GM12878 (cell line): ENCODE measurements around the gene DAD1. TPM values are rescaled to one million over a fixed set of nuclear protein-coding genes. Genes with fewer than 3 reads are reported as not detected.

Experiments
- ATAC-seq: fragments of 200-7000 bp; cut with Tn5 transposase; 3 replicates; pipeline ENCODE4 v1.9.1; 2020; ENCODE audit warnings: mild to moderate bottlenecking, moderate library complexity
- BruUV-seq: library from RNA; stranded (reverse); fragments of 400-500 nt; replicated peaks from 2 replicates; lab custom pipeline; 2021; lab: Mats Ljungman, UMichigan
- CTCF ChIA-PET: fragments of 300-600 bp; sonication (Branson Sonifier 250); formaldehyde crosslinking; extraction: SDS; loops from one replicate; lab custom pipeline; 2021; ENCODE audit warnings: inconsistent platforms; lab: Yijun Ruan, JAX
- POLR2A ChIA-PET: fragments of 350-600 bp; formaldehyde crosslinking; extraction: SDS; loops from one replicate; lab custom pipeline; 2021; ENCODE audit warnings: inconsistent platforms; lab: Charles Lee
- RAD21 ChIA-PET: fragments of 300-600 bp; sonication (Branson Sonifier 250); formaldehyde crosslinking; loops from one replicate; lab custom pipeline; 2023; ENCODE audit warnings: antibody characterized with exemption; ENCODE audit not compliant: unreplicated experiment; lab: Charles Lee
- SMC1A ChIA-PET: fragments of 300-600 bp; sonication (Branson Sonifier 250); formaldehyde crosslinking; loops from one replicate; lab custom pipeline; 2023; ENCODE audit not compliant: unreplicated experiment, uncharacterized antibody; lab: Charles Lee
- DNase-seq: peaks from one replicate; pipeline ENCODE4 v3.0.0-alpha.2; 2011; ENCODE audit warnings: low read depth, low spot score
- FAIRE-seq: peaks from 3 replicates; lab custom pipeline; 2011; peaks lifted over from hg19 to GRCh38; lab: Jason Lieb, UNC
- H2AFZ ChIP-seq: 2 replicates; pipeline ENCODE4 v1.6.0; 2011; ENCODE audit warnings: low read depth, low read length, control low read depth; ENCODE audit not compliant: control insufficient read depth
- H3K27ac ChIP-seq: 2 replicates; pipeline ENCODE4 v1.5.1; 2011; ENCODE audit warnings: control low read depth; ENCODE audit not compliant: control insufficient read depth, insufficient read depth
- H3K27me3 ChIP-seq, 2 experiments: replicated peaks in 1 of 2; 2 replicates each; pipeline versions ENCODE4 v1.6.0 to v1.6.1; 2011; ENCODE audit warnings: low read length in 1 of 2; ENCODE audit not compliant: control insufficient read depth in 2 of 2, insufficient read depth in 2 of 2
- H3K36me3 ChIP-seq, 2 experiments: 2 replicates each; pipeline ENCODE4 v1.5.1; 2011; ENCODE audit warnings: low read length in 1 of 2; ENCODE audit not compliant: control insufficient read depth in 2 of 2, insufficient read depth in 2 of 2
- H3K4me1 ChIP-seq: 2 replicates; pipeline ENCODE4 v1.6.1; 2011; ENCODE audit warnings: mild to moderate bottlenecking, low read length, moderate library complexity, mixed read lengths; ENCODE audit not compliant: control insufficient read depth, insufficient read depth
- H3K4me2 ChIP-seq: 2 replicates; pipeline ENCODE4 v1.6.0; 2011; ENCODE audit warnings: control low read depth; ENCODE audit not compliant: control insufficient read depth, insufficient read depth
- H3K4me3 ChIP-seq: fragments of 200-600 bp; sonication (generic); 2 replicates; pipeline ENCODE4 v1.5.1; 2016
- H3K79me2 ChIP-seq: 2 replicates; pipeline ENCODE4 v1.6.0; 2011; ENCODE audit warnings: low read length; ENCODE audit not compliant: control insufficient read depth, insufficient read depth
- H3K9ac ChIP-seq: 2 replicates; pipeline ENCODE4 v1.8.0; 2011; ENCODE audit warnings: low read length, control low read depth, mixed read lengths; ENCODE audit not compliant: control insufficient read depth, insufficient read depth
- H3K9me3 ChIP-seq: replicated peaks from 3 replicates; pipeline ENCODE4 v1.5.1; 2011; ENCODE audit warnings: mild to moderate bottlenecking, low read length; ENCODE audit not compliant: control insufficient read depth, insufficient read depth
- H4K20me1 ChIP-seq: 2 replicates; pipeline ENCODE4 v1.6.0; 2011; ENCODE audit not compliant: control insufficient read depth, insufficient read depth
- ATF7 ChIP-seq: fragments of 450-650 bp; IDR thresholded peaks from 2 replicates; pipeline ENCODE4 v1.6.1; 2016; ENCODE audit warnings: low read depth, mild to moderate bottlenecking
- CHD4 ChIP-seq: fragments of 200-600 bp; sonication (generic); IDR thresholded peaks from 2 replicates; pipeline ENCODE4 v1.6.1; 2016; ENCODE audit warnings: mild to moderate bottlenecking
- DPF2 ChIP-seq: fragments of 450-650 bp; IDR thresholded peaks from 2 replicates; pipeline ENCODE4 v1.6.1; 2017; ENCODE audit warnings: mild to moderate bottlenecking
- FOS ChIP-seq: IDR thresholded peaks from 3 replicates; pipeline ENCODE4 v1.6.1; 2011; ENCODE audit warnings: borderline replicate concordance; ENCODE audit not compliant: insufficient read length; ENCODE audit errors: extremely low read depth
- FOXK2 ChIP-seq: fragments of 450-650 bp; IDR thresholded peaks from 2 replicates; pipeline ENCODE4 v1.6.1; 2017; ENCODE audit warnings: mild to moderate bottlenecking, moderate library complexity
- HDGF ChIP-seq: fragments of 450-650 bp; IDR thresholded peaks from 2 replicates; pipeline ENCODE4 v1.6.1; 2016; ENCODE audit warnings: antibody characterized with exemption
- JUNB ChIP-seq: IDR thresholded peaks from 2 replicates; pipeline ENCODE4 v1.6.1; 2016; ENCODE audit warnings: antibody characterized with exemption, mild to moderate bottlenecking
- NR2F1 ChIP-seq: fragments of 450-650 bp; conservative IDR thresholded peaks from 2 replicates; pipeline ENCODE4 v1.6.1; 2017; ENCODE audit warnings: mild to moderate bottlenecking
- POLR2AphosphoS5 ChIP-seq: IDR thresholded peaks from 2 replicates; pipeline ENCODE4 v1.6.1; 2011; ENCODE audit warnings: mild to moderate bottlenecking, low read length, inconsistent platforms
- RB1 ChIP-seq: fragments of 450-650 bp; formaldehyde crosslinking; IDR thresholded peaks from 2 replicates; pipeline ENCODE4 v1.6.1; 2017; ENCODE audit warnings: mild to moderate bottlenecking, borderline replicate concordance
- whole genome bisulfite sequencing: methylation state at CpG from one replicate; pipeline ENCODE4 v1.1.6; 2016; ENCODE audit warnings: low lambda C conversion rate; ENCODE audit not compliant: insufficient replicate concordance, insufficient coverage; ENCODE audit errors: missing lambda C conversion rate; 5-methylcytosine and 5-hydroxymethylcytosine counted together
- in situ Hi-C: fragments of 300-500 bp; cut with MboI; formaldehyde crosslinking; loops from 9 replicates; pipeline ENCODE4 v1.14.3; 2018; ENCODE audit warnings: mixed read lengths
- intact Hi-C: fragments of 100-400 bp; cut with micrococcal nuclease; formaldehyde crosslinking; loops from one replicate; pipeline ENCODE4 v1.14.2; 2022; ENCODE audit not compliant: unreplicated experiment
- polyA plus RNA-seq, 11 experiments: library from polyadenylated mRNA; depleted of rRNA in 4 of 11; unstranded in 6 of 11; stranded (reverse) in 5 of 11; fragments of >200 nt; fragmentation: Nextera tagmentation in 4 of 11; fragmentation: Illumina TruSeq in 1 of 11; extraction: Ambion mirVana in 4 of 11; extraction: Trizol in 1 of 11; gene quantifications; 1 replicate in 1 of 11; 2 replicates in 10 of 11; pipeline versions ENCODE4 v1.2.1 to v1.2.3, GENCODE V29; 2011 to 2016; ENCODE audit warnings: inconsistent platforms in 2 of 11, missing spikeins in 2 of 11, low read depth in 1 of 11
- total RNA-seq, 4 experiments: library from RNA; depleted of rRNA in 3 of 4; stranded (reverse); fragments of >200 nt in 3 of 4; fragmentation: Illumina TruSeq in 1 of 4; extraction: Trizol in 1 of 4; gene quantifications; 2 replicates each; pipeline versions ENCODE4 v1.2.1 to v1.2.3, GENCODE V29; 2013 to 2021
- TF ChIP-seq, protein P1 (sequence below): fragments of 450-650 bp; IDR thresholded peaks from 2 replicates; pipeline ENCODE4 v1.6.1; 2017; ENCODE audit warnings: mild to moderate bottlenecking, moderate library complexity
- TF ChIP-seq, protein P2 (sequence below): IDR thresholded peaks from 2 replicates; pipeline ENCODE4 v1.6.1; 2012; ENCODE audit warnings: low read depth, low read length, improper control_type of control experiment
- TF ChIP-seq, protein P3 (sequence below): fragments of 450-650 bp; IDR thresholded peaks from 2 replicates; pipeline ENCODE4 v1.6.1; 2016; ENCODE audit warnings: mild to moderate bottlenecking
- TF ChIP-seq, protein P4 (sequence below): fragments of 450-650 bp; IDR thresholded peaks from 2 replicates; pipeline ENCODE4 v1.6.1; 2017; ENCODE audit warnings: low read depth, mild to moderate bottlenecking, moderate library complexity

Gene DAD1
- total and polyA plus RNA-seq, 10 of the 15 experiments (the other 5 are each of a cell fraction or from before 2014, with no cell fraction given), result 161 to 920 (median 319) TPM

DNA sequence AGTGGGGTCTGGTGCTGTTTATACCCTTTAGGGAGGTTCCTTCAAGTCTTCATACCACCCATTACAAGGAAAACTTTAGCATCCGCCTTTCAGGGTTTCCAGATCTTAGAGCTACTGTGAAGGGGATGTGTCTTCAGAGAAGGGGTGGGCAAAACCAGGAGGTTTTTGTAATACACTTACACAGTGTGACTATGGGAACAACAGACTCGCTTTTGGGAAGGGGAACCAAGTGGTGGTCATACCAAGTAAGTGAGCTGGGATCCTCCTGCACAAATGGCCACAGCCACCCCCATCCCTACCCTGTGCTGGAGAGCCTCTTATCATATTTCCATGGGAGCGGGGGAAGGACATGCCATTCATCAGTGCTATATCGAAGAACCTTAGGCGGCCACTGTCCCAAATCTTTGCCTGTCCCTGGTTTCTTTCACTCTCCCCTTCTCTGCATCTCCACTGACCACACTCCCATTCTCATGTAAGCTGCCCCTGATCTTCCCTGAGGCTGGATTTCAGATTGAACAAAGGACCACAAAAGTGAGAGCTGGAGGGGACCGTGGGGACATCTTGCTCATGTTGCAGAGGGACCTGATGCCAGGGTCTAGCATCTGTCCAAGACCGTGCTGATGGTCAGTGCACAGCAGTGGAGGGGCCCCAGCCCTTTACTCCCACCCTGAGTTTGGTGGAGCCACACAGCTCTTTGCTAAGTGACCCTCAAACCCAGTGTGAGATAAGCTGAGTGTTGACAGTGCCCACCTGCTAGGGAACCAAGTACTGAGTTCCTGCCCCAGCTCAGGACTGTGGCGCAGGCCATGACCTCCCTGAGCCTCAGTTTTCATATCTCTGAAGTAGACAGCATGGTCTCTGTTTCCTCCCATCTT is 51.4 kb downstream of the DAD1 start (continued):
- TF ChIP-seq NR2F1 (no peak), JUNB (no peak)
- TF ChIP-seq, protein P1, sequence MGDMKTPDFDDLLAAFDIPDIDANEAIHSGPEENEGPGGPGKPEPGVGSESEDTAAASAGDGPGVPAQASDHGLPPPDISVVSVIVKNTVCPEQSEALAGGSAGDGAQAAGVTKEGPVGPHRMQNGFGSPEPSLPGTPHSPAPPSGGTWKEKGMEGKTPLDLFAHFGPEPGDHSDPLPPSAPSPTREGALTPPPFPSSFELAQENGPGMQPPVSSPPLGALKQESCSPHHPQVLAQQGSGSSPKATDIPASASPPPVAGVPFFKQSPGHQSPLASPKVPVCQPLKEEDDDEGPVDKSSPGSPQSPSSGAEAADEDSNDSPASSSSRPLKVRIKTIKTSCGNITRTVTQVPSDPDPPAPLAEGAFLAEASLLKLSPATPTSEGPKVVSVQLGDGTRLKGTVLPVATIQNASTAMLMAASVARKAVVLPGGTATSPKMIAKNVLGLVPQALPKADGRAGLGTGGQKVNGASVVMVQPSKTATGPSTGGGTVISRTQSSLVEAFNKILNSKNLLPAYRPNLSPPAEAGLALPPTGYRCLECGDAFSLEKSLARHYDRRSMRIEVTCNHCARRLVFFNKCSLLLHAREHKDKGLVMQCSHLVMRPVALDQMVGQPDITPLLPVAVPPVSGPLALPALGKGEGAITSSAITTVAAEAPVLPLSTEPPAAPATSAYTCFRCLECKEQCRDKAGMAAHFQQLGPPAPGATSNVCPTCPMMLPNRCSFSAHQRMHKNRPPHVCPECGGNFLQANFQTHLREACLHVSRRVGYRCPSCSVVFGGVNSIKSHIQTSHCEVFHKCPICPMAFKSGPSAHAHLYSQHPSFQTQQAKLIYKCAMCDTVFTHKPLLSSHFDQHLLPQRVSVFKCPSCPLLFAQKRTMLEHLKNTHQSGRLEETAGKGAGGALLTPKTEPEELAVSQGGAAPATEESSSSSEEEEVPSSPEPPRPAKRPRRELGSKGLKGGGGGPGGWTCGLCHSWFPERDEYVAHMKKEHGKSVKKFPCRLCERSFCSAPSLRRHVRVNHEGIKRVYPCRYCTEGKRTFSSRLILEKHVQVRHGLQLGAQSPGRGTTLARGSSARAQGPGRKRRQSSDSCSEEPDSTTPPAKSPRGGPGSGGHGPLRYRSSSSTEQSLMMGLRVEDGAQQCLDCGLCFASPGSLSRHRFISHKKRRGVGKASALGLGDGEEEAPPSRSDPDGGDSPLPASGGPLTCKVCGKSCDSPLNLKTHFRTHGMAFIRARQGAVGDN, result no peak

DNA sequence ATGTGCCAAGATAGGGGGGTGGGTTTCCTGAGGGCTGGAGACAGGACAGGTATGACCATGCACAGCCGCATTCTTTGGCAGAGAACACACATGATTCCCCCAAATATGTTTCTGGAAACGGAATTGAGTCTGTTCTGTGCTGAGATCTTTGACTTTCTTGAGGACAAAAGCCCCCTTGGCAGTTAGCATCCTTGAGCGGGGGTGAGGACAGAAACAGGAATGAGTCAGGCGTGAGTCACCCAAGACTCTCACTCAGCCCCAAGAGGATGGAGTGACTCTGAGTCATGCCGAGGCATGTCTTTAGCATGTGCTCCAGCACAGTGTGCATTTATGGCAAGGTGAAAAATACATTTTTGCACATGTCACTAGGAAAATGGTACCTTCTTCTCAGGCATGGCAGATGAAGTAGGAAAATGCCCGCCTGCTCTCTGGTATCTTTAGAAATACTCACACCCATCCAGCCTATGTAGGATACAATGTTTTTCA is 52.1 kb downstream of the DAD1 start:
- RAD21 ChIA-PET, result interaction anchor here (0.8 to 3.6 kb wide), 24 partner anchors 12 to 146 kb away, joined by 3 to 49 read pairs (median 5); no protein-coding TSS in a partner anchor
- POLR2A ChIA-PET, result interaction anchor here (0.6 to 7.4 kb wide), 17 partner anchors 9 to 152 kb away, joined by 3 to 74 read pairs (median 5); no protein-coding TSS in a partner anchor
- CTCF ChIA-PET, result interaction anchor here (0.8 to 6.5 kb wide), 17 partner anchors 12 to 218 kb away, joined by 3 to 58 read pairs (median 5); no protein-coding TSS in a partner anchor
- H2AFZ ChIP-seq, result no peak overlapping the region
- H3K9me3 ChIP-seq, result no peaks in the 10 kb centered on the region
- FAIRE-seq (peak; percentile 87), ATAC-seq (peak; percentile 75), DNase-seq (peak; percentile 94)
- in situ Hi-C loops (no loop called here), intact Hi-C loops (loop anchor here (1.0 to 2.0 kb wide), 3 partner anchors 13 to 46 kb away; no protein-coding TSS in a partner anchor)
- H3K4me1 ChIP-seq, result peaks cover 73% of the 10 kb centered on the region
- BruUV-seq, result no TSS peak
- SMC1A ChIA-PET, result interaction anchor here (0.7 to 7.8 kb wide), 19 partner anchors 12 to 152 kb away, joined by 3 to 105 read pairs (median 6); no protein-coding TSS in a partner anchor
- 2% methylated on average over 6 of the region's 6 CpGs for WGBS
- no peaks in the 10 kb centered on the region for H3K27me3 ChIP-seq
- peak overlapping the region; percentile 26; the same call in 1 of the 2 replicates for H3K4me2 ChIP-seq
- peak overlapping the region; percentile 41; the same call in 1 of the 2 replicates for H3K4me3 ChIP-seq
- H3K79me2 ChIP-seq, result peaks cover 61% of the 10 kb centered on the region
- peak overlapping the region; percentile 22 for H3K9ac ChIP-seq
- peaks cover 3 to 10% of the 10 kb centered on the region in 2 experiments for H3K36me3 ChIP-seq
- no peaks in the 10 kb centered on the region for H4K20me1 ChIP-seq
- H3K27ac ChIP-seq, result peak overlapping the region; percentile 97
- 0 out of 2 replicates have a peak, but pooled peaks have one; percentile 4 for TF ChIP-seq HDGF
- no peak for TF ChIP-seq CHD4
- TF ChIP-seq FOXK2, result no peak
- TF ChIP-seq, protein P2, sequence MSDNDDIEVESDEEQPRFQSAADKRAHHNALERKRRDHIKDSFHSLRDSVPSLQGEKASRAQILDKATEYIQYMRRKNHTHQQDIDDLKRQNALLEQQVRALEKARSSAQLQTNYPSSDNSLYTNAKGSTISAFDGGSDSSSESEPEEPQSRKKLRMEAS, result peak; percentile 95
- peak; percentile 13 for TF ChIP-seq FOS
- TF ChIP-seq, protein P3, sequence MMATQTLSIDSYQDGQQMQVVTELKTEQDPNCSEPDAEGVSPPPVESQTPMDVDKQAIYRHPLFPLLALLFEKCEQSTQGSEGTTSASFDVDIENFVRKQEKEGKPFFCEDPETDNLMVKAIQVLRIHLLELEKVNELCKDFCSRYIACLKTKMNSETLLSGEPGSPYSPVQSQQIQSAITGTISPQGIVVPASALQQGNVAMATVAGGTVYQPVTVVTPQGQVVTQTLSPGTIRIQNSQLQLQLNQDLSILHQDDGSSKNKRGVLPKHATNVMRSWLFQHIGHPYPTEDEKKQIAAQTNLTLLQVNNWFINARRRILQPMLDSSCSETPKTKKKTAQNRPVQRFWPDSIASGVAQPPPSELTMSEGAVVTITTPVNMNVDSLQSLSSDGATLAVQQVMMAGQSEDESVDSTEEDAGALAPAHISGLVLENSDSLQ, result peak; percentile 46; the same call in 1 of the 2 replicates
- TF ChIP-seq DPF2, result peak; percentile 82
- peak; percentile 88 for TF ChIP-seq ATF7
- TF ChIP-seq, protein P4, sequence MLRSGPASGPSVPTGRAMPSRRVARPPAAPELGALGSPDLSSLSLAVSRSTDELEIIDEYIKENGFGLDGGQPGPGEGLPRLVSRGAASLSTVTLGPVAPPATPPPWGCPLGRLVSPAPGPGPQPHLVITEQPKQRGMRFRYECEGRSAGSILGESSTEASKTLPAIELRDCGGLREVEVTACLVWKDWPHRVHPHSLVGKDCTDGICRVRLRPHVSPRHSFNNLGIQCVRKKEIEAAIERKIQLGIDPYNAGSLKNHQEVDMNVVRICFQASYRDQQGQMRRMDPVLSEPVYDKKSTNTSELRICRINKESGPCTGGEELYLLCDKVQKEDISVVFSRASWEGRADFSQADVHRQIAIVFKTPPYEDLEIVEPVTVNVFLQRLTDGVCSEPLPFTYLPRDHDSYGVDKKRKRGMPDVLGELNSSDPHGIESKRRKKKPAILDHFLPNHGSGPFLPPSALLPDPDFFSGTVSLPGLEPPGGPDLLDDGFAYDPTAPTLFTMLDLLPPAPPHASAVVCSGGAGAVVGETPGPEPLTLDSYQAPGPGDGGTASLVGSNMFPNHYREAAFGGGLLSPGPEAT, result peak; percentile 73; the same call in 1 of the 2 replicates
- TF ChIP-seq POLR2AphosphoS5, result peak; percentile 89
- TF ChIP-seq RB1, result no peak
